ENCODE results near the gene TMEM82. TPM values are rescaled to one million over a fixed set of nuclear protein-coding genes. Genes with fewer than 3 reads are reported as not detected.

The TMEM82 gene
- total RNA-seq, 2 experiments from 2014 or later: not detected

DNA sequence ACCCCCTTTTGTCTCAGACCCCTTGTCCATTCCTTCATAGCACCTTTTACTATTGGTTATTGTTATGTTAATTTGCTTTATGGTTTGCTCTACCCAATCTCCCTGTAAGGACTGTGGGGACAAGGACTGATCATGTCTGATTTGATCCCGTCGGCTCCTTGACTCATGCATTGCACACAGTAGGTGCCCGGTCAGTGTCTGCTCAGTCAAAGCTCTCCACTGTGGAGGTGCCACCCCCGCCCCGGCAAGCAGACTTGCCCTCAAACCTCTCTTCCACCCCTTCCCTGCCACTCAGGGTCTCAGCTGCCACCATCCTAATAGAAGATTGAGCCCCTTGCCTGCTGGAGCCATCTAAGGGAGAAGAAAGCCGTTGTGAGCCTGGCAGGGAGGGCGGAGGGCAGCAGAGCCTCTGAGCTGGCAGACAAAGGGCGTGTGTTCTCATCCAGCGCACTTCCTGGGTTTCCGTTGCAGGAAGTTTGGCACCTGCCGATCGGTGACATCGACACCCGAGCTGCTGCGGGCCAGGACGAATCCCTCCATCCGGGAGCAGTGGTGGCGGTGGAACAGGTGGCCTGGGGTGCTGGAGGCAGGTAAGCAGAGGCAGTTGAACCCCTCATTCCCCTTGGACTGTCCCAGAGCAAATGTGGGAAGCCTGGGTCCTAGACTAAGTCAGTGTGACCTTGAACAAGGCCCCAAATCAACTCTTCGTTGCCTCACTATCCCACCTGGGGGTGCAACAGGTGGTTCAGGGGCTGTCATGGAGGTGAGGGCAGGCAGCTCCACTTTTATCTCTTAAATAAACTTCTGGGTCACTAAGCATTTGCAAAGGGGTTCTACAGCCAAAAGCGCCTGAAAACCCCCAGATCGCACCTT, 14.1 kb downstream of the TMEM82 start:
- Histone ChIP-seq H4K20me1 (ENCODE audit: insufficient read depth, low read length) (no peaks in the 10 kb centered on the region), H3K9me3 (ENCODE audit: low read length) (no peaks in the 10 kb centered on the region), H3K36me3 (ENCODE audit: insufficient read depth, low read length) (no peaks in the 10 kb centered on the region), H2AFZ (ENCODE audit: low read length) (no peak overlapping the region), H3K4me2 (ENCODE audit: low read length) (no peak overlapping the region), H3K79me2 (ENCODE audit: insufficient read depth, low read depth, low read length) (no peaks in the 10 kb centered on the region), H3K9me2 (ENCODE audit: insufficient read depth, low read length) (no peaks in the 10 kb centered on the region), H3K4me3 (ENCODE audit: low read depth, low read length, poor library complexity, severe bottlenecking) (no peak overlapping the region), H3K27ac (ENCODE audit: low read depth, low read length, poor library complexity, severe bottlenecking) (no peak overlapping the region), H3K4me1 (ENCODE audit: insufficient read depth, low read length, poor library complexity, severe bottlenecking) (no peaks in the 10 kb centered on the region)
- CTCF ChIA-PET (ENCODE audit: unreplicated experiment): no interaction called here
- DNase-seq (ENCODE audit: low spot score): no peak
- BruUV-seq (replicated peaks): no TSS peak
- POLR2A ChIA-PET: interaction anchor here (0.6 kb wide), 1 partner anchor 103 kb away, joined by 4 read pairs; no protein-coding TSS in a partner anchor
- intact Hi-C loops (cut with micrococcal nuclease; ENCODE audit: unreplicated experiment): no loop called here
- no peak for TF ChIP-seq EZH2phosphoT487 (IDR thresholded peaks at IDR 0.05; ENCODE audit: borderline replicate concordance, low read depth, low read length)
- TF ChIP-seq, protein P1, sequence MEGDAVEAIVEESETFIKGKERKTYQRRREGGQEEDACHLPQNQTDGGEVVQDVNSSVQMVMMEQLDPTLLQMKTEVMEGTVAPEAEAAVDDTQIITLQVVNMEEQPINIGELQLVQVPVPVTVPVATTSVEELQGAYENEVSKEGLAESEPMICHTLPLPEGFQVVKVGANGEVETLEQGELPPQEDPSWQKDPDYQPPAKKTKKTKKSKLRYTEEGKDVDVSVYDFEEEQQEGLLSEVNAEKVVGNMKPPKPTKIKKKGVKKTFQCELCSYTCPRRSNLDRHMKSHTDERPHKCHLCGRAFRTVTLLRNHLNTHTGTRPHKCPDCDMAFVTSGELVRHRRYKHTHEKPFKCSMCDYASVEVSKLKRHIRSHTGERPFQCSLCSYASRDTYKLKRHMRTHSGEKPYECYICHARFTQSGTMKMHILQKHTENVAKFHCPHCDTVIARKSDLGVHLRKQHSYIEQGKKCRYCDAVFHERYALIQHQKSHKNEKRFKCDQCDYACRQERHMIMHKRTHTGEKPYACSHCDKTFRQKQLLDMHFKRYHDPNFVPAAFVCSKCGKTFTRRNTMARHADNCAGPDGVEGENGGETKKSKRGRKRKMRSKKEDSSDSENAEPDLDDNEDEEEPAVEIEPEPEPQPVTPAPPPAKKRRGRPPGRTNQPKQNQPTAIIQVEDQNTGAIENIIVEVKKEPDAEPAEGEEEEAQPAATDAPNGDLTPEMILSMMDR (conservative IDR thresholded peaks at IDR 0.05; ENCODE audit: low read length): no peak

DNA sequence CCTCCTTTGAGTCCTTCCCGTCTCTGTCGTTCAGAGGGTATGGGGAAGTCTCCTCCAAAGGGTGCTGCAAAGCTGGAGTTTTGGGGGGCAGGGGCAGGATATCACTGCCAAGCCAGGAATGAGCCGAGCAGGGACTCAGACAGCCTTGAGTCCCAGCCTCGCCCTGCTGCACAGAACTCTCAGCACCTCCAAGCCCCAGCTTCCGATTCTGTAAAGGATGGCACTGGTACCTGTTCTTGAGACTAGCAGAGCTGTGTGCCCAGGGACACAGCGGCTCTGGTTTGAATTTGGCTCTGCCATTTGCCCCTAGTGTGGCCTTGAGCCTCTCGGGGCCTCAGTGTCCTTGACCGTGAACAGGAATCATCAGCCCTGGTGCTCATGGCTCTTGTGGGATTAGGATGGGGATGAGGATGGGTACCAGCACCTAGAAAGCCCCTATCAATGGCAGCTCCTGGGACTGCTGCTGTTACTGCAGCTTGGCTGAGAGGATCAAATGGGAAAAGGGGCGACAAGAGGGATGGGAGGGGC, 14.8 kb downstream of the TMEM82 start:
- Histone ChIP-seq H3K79me2 (ENCODE audit: insufficient read depth, low read depth, low read length) (no peaks in the 10 kb centered on the region), H3K4me2 (ENCODE audit: low read length) (no peak overlapping the region)

More for the DNA sequence above, 14.8 kb downstream of the TMEM82 start:
- no peak for DNase-seq (ENCODE audit: low spot score)
- Histone ChIP-seq H3K9me3 (ENCODE audit: low read length) (no peaks in the 10 kb centered on the region), H3K9me2 (ENCODE audit: insufficient read depth, low read length) (no peaks in the 10 kb centered on the region), H3K36me3 (ENCODE audit: insufficient read depth, low read length) (no peaks in the 10 kb centered on the region), H4K20me1 (ENCODE audit: insufficient read depth, low read length) (no peaks in the 10 kb centered on the region), H3K4me3 (ENCODE audit: low read depth, low read length, poor library complexity, severe bottlenecking) (no peak overlapping the region), H2AFZ (ENCODE audit: low read length) (no peak overlapping the region), H3K27ac (ENCODE audit: low read depth, low read length, poor library complexity, severe bottlenecking) (no peak overlapping the region), H3K4me1 (ENCODE audit: insufficient read depth, low read length, poor library complexity, severe bottlenecking) (no peaks in the 10 kb centered on the region)
- intact Hi-C loops (cut with micrococcal nuclease; ENCODE audit: unreplicated experiment): no loop called here
- CTCF ChIA-PET (ENCODE audit: unreplicated experiment): no interaction called here
- TF ChIP-seq, protein P1 (conservative IDR thresholded peaks at IDR 0.05; ENCODE audit: low read length): no peak
- TF ChIP-seq EZH2phosphoT487 (IDR thresholded peaks at IDR 0.05; ENCODE audit: borderline replicate concordance, low read depth, low read length): no peak
- no TSS peak for BruUV-seq (replicated peaks)
- POLR2A ChIA-PET: no interaction called here
